Activated CD4-positive, alpha-beta T cell treated with anti-CD3 and anti-CD28 coated beads for 36 hours (primary cell): ENCODE results near the gene LRRC51. TPM values are rescaled to one million over a fixed set of nuclear protein-coding genes. Genes with fewer than 3 reads are reported as not detected.

Source experiments
- ATAC-seq: fragments of 200-7000 bp; cut with Tn5 transposase; one replicate; pipeline ENCODE4 v1.10.0; 2021; ENCODE audit warnings: mild to moderate bottlenecking, moderate library complexity
- CTCF ChIA-PET: fragments of 350-600 bp; sonication (Branson Sonifier 250); formaldehyde crosslinking; loops from one replicate; lab custom pipeline; 2021; ENCODE audit warnings: antibody characterized with exemption; lab: Charles Lee
- POLR2A ChIA-PET: fragments of 350-600 bp; sonication (Branson Sonifier 250); formaldehyde crosslinking; loops from one replicate; lab custom pipeline; 2021; ENCODE audit warnings: antibody characterized with exemption, inconsistent platforms; lab: Charles Lee
- DNase-seq: peaks from one replicate; pipeline ENCODE4 v3.0.0-alpha.2; 2020
- H3K27ac Mint-ChIP-seq: one replicate; pipeline ENCODE4 v1.8.0; 2021; ENCODE audit warnings: mixed read lengths
- H3K27me3 Mint-ChIP-seq: one replicate; pipeline ENCODE4 v1.8.0; 2021; ENCODE audit warnings: mixed read lengths
- H3K36me3 Mint-ChIP-seq: one replicate; pipeline ENCODE4 v1.8.0; 2021; ENCODE audit warnings: low read depth, mixed read lengths
- H3K4me1 Mint-ChIP-seq: one replicate; pipeline ENCODE4 v1.8.0; 2021; ENCODE audit warnings: mixed read lengths
- H3K4me3 Mint-ChIP-seq: one replicate; pipeline ENCODE4 v1.8.0; 2021; ENCODE audit warnings: mild to moderate bottlenecking, moderate library complexity, mixed read lengths
- H3K9me3 Mint-ChIP-seq: one replicate; pipeline ENCODE4 v1.8.0; 2021; ENCODE audit warnings: low read depth, mixed read lengths
- intact Hi-C, 2 experiments: fragments of 100-400 bp; cut with DNase I in 1 of 2; cut with micrococcal nuclease in 1 of 2; formaldehyde crosslinking; loops; one replicate each; pipeline versions ENCODE4 v1.14.2 to v1.15.1; 2022 to 2024; cut with DNase I, micrococcal nuclease
- total RNA-seq, 2 experiments: library from RNA; stranded (reverse); gene quantifications; one replicate each; pipeline ENCODE4 v1.2.3, GENCODE V29; 2021

LRRC51 gene
- total RNA-seq, 2 experiments from 2014 or later: 7.7 to 11.6 TPM

- Mint-ChIP-seq H3K9me3 (no peaks in the 10 kb centered on the region), H3K36me3 (peaks cover 10% of the 10 kb centered on the region), H3K27ac (peak overlapping the region; percentile 95), H3K27me3 (no peaks in the 10 kb centered on the region), H3K4me1 (peaks cover 38% of the 10 kb centered on the region), H3K4me3 (peak overlapping the region; percentile 97)
- DNase-seq: no peak
- ATAC-seq: no peak
- CTCF ChIA-PET: no interaction called here
- POLR2A ChIA-PET: no interaction called here
- intact Hi-C loops: loop anchor here (1.0 to 2.0 kb wide), 9 partner anchors 9 to 331 kb away; partner anchors contain the start of genes ANAPC15 (in 2 of the 2), LRRC51 (in 2 of the 2), NUMA1 (in 2 of the 2) and XNDC1N (in 2 of the 2)
Observed at GRCh38 chr11:72103754-72104167, 23.1 kb downstream of the LRRC51 start.

DNA sequence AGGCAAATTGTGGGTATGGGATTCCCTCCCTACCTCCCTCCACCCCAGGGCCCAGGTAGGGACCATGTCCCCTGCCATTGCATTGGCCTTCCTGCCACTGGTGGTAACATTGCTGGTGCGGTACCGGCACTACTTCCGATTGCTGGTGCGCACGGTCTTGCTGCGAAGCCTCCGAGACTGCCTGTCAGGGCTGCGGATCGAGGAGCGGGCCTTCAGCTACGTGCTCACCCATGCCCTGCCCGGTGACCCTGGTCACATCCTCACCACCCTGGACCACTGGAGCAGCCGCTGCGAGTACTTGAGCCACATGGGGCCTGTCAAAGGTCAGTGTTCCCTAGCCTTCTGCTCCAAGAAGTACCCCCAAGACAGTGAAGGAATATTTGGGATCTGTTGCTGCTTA lies 25.2 kb downstream of the LRRC51 start, which contains the start of gene TOMT:
Gene TOMT, plus strand, starts transcription at position 37 of the 400 bp plus-strand sequence. Its CDS starts 28 bp downstream, at position 65.
- intact Hi-C loops: no loop called here
- H3K9me3 Mint-ChIP-seq: no peaks in the 10 kb centered on the region
- no peak within 1 kb of the TSS for H3K4me3 Mint-ChIP-seq
- ATAC-seq: no peak
- CTCF ChIA-PET: interaction anchor here (0.8 to 2.6 kb wide), 3 partner anchors 24 to 41 kb away, joined by 3 to 10 read pairs (median 3); no protein-coding TSS in a partner anchor
- H3K4me1 Mint-ChIP-seq: peaks cover 28% of the 10 kb centered on the region
- POLR2A ChIA-PET: no interaction called here
- no peak for DNase-seq
- no peaks in the 10 kb centered on the region for H3K27me3 Mint-ChIP-seq
- peaks cover 14% of the 10 kb centered on the region for H3K36me3 Mint-ChIP-seq
- H3K27ac Mint-ChIP-seq: no peak within 1 kb of the TSS

GRCh38 chr11:72111300-72112142 lies 30.9 kb downstream of the LRRC51 start:
- Mint-ChIP-seq H3K27me3 (no peaks in the 10 kb centered on the region), H3K36me3 (peaks cover 4% of the 10 kb centered on the region), H3K9me3 (no peaks in the 10 kb centered on the region), H3K4me1 (peaks cover 16% of the 10 kb centered on the region), H3K27ac (peak overlapping the region; percentile 98), H3K4me3 (peak overlapping the region; percentile 92)
- DNase-seq: no peak
- CTCF ChIA-PET: interaction anchor here (0.7 to 3.0 kb wide), 6 partner anchors 26 to 319 kb away, joined by 3 to 10 read pairs (median 4); partner anchors contain the start of gene XNDC1N
- ATAC-seq: no peak
- intact Hi-C loops: loop anchor here (1.0 to 10.0 kb wide), 13 partner anchors 8 to 1907 kb away; partner anchors contain the start of genes LAMTOR1 (in 2 of the 2), LRRC51 (in 2 of the 2), NUMA1 (in 2 of the 2) and XNDC1N (in 2 of the 2)
- POLR2A ChIA-PET: interaction anchor here (0.6 to 1.2 kb wide), 4 partner anchors 32 to 303 kb away, joined by 3 to 8 read pairs (median 4); partner anchors contain the start of genes NUMA1 and RNF121

DNA sequence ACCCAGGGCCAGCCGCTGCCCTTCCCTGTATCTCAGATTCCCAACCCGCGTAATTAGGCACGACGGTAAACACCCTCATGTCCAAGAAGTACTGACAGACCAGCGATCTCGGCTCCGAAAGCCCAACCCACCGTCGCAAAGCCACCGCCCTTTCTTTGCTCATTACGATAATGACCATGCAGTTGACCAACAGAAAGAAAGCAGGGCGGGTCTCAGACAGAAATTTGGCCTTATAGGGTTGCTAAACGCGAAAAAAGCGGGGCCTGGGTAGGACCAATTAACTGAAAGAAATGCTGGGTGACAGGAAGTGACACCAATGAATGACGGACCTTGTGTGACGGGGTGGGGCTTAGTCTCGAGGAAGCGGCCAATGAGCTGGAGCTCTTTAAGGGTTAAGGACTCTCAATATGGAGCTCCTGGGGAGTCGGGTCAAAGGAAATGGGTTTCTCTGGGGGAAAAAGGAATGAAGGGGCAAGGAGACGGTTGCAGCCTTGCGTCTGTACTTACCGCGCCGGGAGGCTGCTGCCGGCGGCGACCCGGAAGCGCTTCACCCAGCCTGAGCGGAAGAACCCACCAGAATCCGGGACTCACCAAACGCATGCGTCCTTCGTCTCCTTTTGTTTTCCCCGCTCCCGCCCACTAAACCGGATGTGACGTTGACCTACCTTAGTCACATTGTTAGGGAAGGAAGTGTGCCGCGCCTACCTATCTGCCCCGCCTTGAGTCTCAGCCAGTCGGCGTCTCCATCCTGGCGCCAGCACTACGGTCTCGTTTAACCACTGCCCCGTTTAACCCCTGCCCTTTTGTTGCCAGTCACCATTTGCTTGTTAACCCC lies 31.7 kb downstream of the LRRC51 start, which contains the start of gene ANAPC15:
Gene ANAPC15, minus strand, starts transcription at position 553 of the 835 bp plus-strand sequence. CDS start 1,419 bp downstream, outside the sequence.
- H3K9me3 Mint-ChIP-seq: no peaks in the 10 kb centered on the region
- ChIA-PET POLR2A (interaction anchor here (0.6 to 1.2 kb wide), 8 partner anchors 14 to 302 kb away, joined by 3 to 8 read pairs (median 4); partner anchors contain the start of genes NUMA1 and RNF121), CTCF (interaction anchor here (0.7 to 3.0 kb wide), 7 partner anchors 27 to 319 kb away, joined by 3 to 10 read pairs (median 3); no protein-coding TSS in a partner anchor)
- peak; percentile 89 for ATAC-seq
- H3K27me3 Mint-ChIP-seq: no peaks in the 10 kb centered on the region
- DNase-seq: peak; percentile 100
- intact Hi-C loops: loop anchor here (1.0 to 10.0 kb wide), 13 partner anchors 9 to 1908 kb away; partner anchors contain the start of genes LAMTOR1 (in 2 of the 2), LRRC51 (in 2 of the 2), NUMA1 (in 2 of the 2) and XNDC1N (in 2 of the 2)
- H3K4me3 Mint-ChIP-seq: peak within 1 kb of the TSS; percentile 92
- H3K36me3 Mint-ChIP-seq: peaks cover 4% of the 10 kb centered on the region
- H3K4me1 Mint-ChIP-seq: peaks cover 16% of the 10 kb centered on the region
- peak within 1 kb of the TSS; percentile 98 for H3K27ac Mint-ChIP-seq

DNA sequence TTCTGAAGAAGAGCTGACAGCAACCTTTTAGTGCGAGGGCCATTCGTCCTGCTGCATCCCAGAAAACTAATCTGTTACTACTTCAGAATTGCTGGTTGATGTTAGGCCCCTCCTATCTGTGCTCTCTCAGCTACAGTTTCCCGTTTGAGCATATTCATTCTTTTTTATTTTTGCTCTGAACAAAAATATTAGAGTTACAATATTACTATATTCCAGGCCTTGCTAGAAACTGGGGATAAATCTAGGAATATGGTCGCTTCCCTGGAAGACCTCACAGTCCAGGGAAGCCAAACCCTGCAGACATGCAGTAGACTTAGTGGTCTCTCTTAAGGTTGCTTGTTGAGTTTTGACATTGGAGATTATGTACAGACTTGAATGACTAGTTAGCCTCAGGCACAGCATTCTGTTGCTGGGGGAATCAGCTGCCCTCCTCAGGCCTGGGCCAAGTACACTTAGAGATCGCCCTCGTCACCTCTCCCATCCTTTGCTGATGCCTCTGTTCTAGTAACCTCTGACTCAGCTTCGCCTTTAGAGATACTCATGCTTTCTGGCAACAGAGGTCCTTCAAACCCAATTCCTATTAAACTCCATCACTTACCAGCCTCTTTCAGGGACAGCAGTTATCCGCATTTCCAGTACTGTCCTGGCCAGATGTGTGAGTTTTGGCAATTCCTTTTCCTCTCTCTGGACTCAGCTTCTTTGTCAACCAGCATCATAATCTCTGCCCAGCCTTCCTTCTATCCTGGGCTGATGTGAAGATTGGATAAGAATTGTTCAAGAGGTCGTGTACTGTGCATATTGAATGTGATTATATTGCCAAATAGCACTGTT lies 32.5 kb downstream of the LRRC51 start:
- H3K4me3 Mint-ChIP-seq: peak overlapping the region; percentile 92
- DNase-seq (peak; percentile 25), ATAC-seq (no peak)
- intact Hi-C loops: loop anchor here (1.0 to 10.0 kb wide), 13 partner anchors 10 to 1908 kb away; partner anchors contain the start of genes LAMTOR1 (in 2 of the 2), LRRC51 (in 2 of the 2), NUMA1 (in 2 of the 2) and XNDC1N (in 2 of the 2)
- ChIA-PET CTCF (interaction anchor here (0.8 to 3.0 kb wide), 6 partner anchors 27 to 318 kb away, joined by 3 to 10 read pairs (median 3); no protein-coding TSS in a partner anchor), POLR2A (interaction anchor here (0.6 to 1.1 kb wide), 5 partner anchors 14 to 88 kb away, joined by 3 to 8 read pairs (median 4); partner anchors contain the start of gene NUMA1)
- H3K36me3 Mint-ChIP-seq: peaks cover 4% of the 10 kb centered on the region
- peak overlapping the region; percentile 98 for H3K27ac Mint-ChIP-seq
- H3K27me3 Mint-ChIP-seq: no peaks in the 10 kb centered on the region
- H3K4me1 Mint-ChIP-seq: peaks cover 16% of the 10 kb centered on the region
- H3K9me3 Mint-ChIP-seq: no peaks in the 10 kb centered on the region

GRCh38 chr11:72114570-72114969 lies 33.9 kb downstream of the LRRC51 start:
- H3K36me3 Mint-ChIP-seq: peaks cover 4% of the 10 kb centered on the region
- no peaks in the 10 kb centered on the region for H3K27me3 Mint-ChIP-seq
- ATAC-seq (no peak), DNase-seq (no peak)
- POLR2A ChIA-PET: interaction anchor here (0.7 kb wide), 1 partner anchor 195 kb away, joined by 3 read pairs; no protein-coding TSS in a partner anchor
- H3K4me3 Mint-ChIP-seq: no peak overlapping the region
- intact Hi-C loops: loop anchor here in 1 of 2 experiments (10.0 kb wide), 2 partner anchors 1030 to 1910 kb away; partner anchors contain the start of genes FADD and FCHSD2
- CTCF ChIA-PET: interaction anchor here (0.9 to 1.2 kb wide), 2 partner anchors 23 to 71 kb away, joined by 3 to 4 read pairs; no protein-coding TSS in a partner anchor
- H3K4me1 Mint-ChIP-seq: peaks cover 16% of the 10 kb centered on the region
- no peak overlapping the region for H3K27ac Mint-ChIP-seq
- no peaks in the 10 kb centered on the region for H3K9me3 Mint-ChIP-seq

- ChIA-PET CTCF (interaction anchor here (0.6 to 0.8 kb wide), 2 partner anchors 12 to 759 kb away, joined by 3 read pairs; no protein-coding TSS in a partner anchor), POLR2A (no interaction called here)
- Mint-ChIP-seq H3K9me3 (no peaks in the 10 kb centered on the region), H3K4me1 (peaks cover 13% of the 10 kb centered on the region), H3K36me3 (no peaks in the 10 kb centered on the region), H3K4me3 (no peak overlapping the region), H3K27ac (no peak overlapping the region), H3K27me3 (peaks cover 3% of the 10 kb centered on the region)
- intact Hi-C loops: loop anchor here in 1 of 2 experiments (10.0 kb wide), 2 partner anchors 1029 to 1911 kb away; partner anchors contain the start of genes FADD and FCHSD2
- no peak for DNase-seq
- no peak for ATAC-seq
Observed at GRCh38 chr11:72116019-72116755, 35.5 kb downstream of the LRRC51 start.

DNA sequence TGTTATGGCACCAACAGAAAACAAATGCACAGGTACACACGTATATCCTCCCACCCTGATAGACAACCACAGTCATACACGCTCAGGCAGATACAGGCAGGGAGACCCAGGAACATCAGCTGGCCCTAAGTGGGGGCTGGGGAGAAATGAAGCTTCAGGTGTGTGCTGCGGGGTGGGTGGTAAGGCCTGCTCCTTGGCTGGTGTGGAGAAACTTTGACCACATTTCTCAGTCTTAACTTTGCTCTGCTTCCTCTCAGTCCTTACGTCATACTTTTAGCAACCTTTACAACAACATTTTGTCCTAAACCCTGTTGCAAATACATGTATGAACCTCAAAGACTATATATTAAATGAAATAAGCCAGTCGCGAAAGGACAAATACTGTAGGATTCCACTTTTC lies 38.5 kb downstream of the LRRC51 start:
- ChIA-PET POLR2A (no interaction called here), CTCF (interaction anchor here (1.0 to 1.8 kb wide), 2 partner anchors 10 to 25 kb away, joined by 3 to 7 read pairs; no protein-coding TSS in a partner anchor)
- DNase-seq: no peak
- intact Hi-C loops: loop anchor here in 1 of 2 experiments (10.0 kb wide), 2 partner anchors 1026 to 1914 kb away; partner anchors contain the start of genes FADD and FCHSD2
- Mint-ChIP-seq H3K4me1 (no peaks in the 10 kb centered on the region), H3K9me3 (no peaks in the 10 kb centered on the region), H3K27ac (no peak overlapping the region), H3K4me3 (no peak overlapping the region), H3K27me3 (peaks cover 3% of the 10 kb centered on the region), H3K36me3 (no peaks in the 10 kb centered on the region)
- no peak for ATAC-seq

DNA sequence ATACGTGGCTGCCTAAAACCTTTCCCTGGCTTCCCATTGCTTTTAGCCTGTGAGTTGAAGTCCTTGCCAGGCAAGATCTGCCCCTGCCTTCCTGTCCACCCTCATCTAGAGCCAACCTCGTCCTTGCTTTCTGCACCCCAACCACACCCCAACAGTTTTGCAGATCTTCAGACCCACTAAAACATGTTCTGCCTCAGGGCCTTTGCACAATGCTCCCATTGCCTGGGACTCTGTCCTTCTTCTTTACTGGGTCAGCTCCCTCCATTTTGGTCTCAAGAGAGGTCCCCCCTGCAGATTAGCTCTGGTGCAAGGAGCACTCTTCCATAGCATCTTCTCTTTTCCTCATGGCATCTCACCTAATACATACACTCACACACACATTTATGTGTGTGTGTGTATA lies 40.3 kb downstream of the LRRC51 start:
- intact Hi-C loops: no loop called here
- POLR2A ChIA-PET: no interaction called here
- no peaks in the 10 kb centered on the region for H3K9me3 Mint-ChIP-seq
- no peak overlapping the region for H3K27ac Mint-ChIP-seq
- CTCF ChIA-PET: interaction anchor here (0.7 kb wide), 1 partner anchor 174 kb away, joined by 3 read pairs; no protein-coding TSS in a partner anchor
- no peak for DNase-seq
- H3K36me3 Mint-ChIP-seq: no peaks in the 10 kb centered on the region
- H3K27me3 Mint-ChIP-seq: peaks cover 3% of the 10 kb centered on the region
- no peak overlapping the region for H3K4me3 Mint-ChIP-seq
- no peak for ATAC-seq
- no peaks in the 10 kb centered on the region for H3K4me1 Mint-ChIP-seq
